Measurements from ENCODE around the gene RNF217.
A peak's percentile ranks its signal among the peaks of the same experiment; 100 is the strongest.

Gene RNF217

GRCh38 chr6:125077453-125077852 lies 115.2 kb downstream of the RNF217 start:
- in situ Hi-C loops (cut with MboI; ENCODE audit: low sequenced_read_pairs): no loop called here

DNA sequence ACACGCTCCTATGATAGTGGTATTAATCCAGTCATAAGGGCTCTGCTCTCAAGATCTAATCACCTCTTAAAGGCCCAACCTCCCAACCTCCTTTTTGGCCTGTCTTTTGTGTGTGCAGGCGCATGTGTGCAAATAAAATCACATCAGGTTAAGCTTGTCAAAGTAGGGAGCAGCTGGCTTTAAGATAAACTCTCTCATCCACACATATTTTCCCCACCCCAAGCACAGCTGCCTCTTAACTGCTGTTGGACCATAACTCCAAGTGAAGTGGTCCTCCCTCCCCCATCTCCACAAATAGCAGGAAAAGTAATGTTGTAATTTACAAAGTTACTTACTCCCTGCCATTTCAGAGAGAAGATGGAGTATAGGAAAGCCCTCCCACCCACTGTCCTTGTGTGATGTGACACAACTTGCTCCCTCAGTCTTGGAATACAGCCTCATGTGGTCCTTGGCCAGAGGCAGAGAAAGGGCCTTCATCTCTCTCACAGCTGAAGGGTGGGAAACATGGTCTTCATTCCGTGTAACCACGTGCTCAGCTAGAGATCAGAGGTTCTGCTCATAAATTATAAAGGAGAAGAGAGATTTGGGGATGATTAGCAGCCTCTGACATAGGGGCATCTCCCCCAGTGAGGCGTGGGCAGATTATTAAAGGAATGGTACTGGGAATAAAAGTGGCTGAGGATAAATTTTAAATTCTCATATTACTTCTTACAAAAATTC lies 116.5 kb downstream of the RNF217 start:
- H3K27me3 ChIP-seq (ENCODE audit: low read depth): no peaks in the 10 kb centered on the region
- no peaks in the 10 kb centered on the region for H3K9me3 ChIP-seq
- H3K36me3 ChIP-seq (replicated peaks): no peaks in the 10 kb centered on the region
- DNase-seq (ENCODE audit: low spot score in 2 of 2): no peak
- H3K4me1 ChIP-seq: no peaks in the 10 kb centered on the region
- in situ Hi-C loops (cut with MboI; ENCODE audit: low sequenced_read_pairs): no loop called here
- no peak overlapping the region for H3K4me3 ChIP-seq

More at GRCh38 chr6:125077453-125077852, 115.2 kb downstream of the RNF217 start:
- H3K4me1 ChIP-seq: no peaks in the 10 kb centered on the region
- H3K36me3 ChIP-seq (replicated peaks): no peaks in the 10 kb centered on the region
- H3K9me3 ChIP-seq: no peaks in the 10 kb centered on the region
- no peak for DNase-seq (ENCODE audit: low spot score in 2 of 2)
- no peaks in the 10 kb centered on the region for H3K27me3 ChIP-seq (ENCODE audit: low read depth)
- no peak overlapping the region for H3K4me3 ChIP-seq

DNA sequence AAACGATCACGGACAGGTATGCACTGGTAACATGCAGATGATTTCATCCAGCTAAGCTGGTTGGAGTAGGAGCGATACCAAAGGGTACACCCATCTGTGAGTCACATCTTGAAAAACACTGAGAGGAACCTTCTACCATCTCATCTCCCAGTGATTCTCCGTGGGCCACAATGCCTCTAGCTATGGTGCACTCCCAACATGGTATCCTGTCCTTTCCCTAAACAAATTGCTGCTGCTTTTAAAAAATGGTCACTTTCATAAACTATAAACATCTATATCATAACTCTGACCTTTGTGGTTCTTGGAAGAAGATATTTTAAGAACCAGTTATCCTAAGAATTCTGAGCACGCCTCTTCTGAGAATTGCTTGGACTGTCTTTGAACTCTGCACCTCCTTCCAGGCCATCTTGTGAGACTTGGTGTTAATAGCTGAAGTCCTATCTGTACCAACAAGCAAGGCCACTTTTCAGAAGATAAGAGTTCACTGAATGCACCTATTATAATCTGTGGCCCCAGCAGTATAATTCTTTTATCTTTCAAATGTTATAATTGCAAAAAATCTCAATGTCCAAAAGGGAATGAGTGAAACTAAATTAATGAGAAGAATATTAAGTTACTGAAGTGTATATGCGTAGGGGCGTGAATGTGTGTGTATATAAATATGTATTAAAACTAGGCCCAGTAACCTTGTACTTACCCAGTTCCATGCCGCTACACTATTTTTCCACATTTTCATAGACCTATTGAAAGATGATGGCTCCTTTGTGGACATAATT lies 120.9 kb downstream of the RNF217 start:
- Histone ChIP-seq H3K4me3 (no peak overlapping the region), H3K36me3 (replicated peaks) (no peaks in the 10 kb centered on the region), H3K9me3 (no peaks in the 10 kb centered on the region), H3K27me3 (ENCODE audit: low read depth) (no peaks in the 10 kb centered on the region), H3K4me1 (no peaks in the 10 kb centered on the region)
- in situ Hi-C loops (cut with MboI; ENCODE audit: low sequenced_read_pairs): no loop called here
- DNase-seq (ENCODE audit: low spot score in 2 of 2): no peak

DNA sequence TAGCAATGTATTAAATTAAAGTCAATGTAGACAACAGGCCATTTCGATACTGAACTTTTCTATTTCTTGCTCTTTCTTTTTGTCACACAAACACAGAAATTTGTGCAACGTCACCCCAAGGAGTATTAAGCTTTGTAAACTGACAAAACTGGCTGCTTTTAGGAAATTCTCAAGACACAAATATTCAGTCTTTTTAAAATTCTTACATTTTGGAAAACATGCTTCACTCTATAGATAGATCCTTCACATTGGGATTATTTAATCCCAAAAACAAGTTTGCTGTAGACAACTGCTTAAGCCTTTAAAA lies 121.4 kb downstream of the RNF217 start:
- Histone ChIP-seq H3K9me3 (no peaks in the 10 kb centered on the region), H3K36me3 (replicated peaks) (no peaks in the 10 kb centered on the region), H3K27me3 (ENCODE audit: low read depth) (no peaks in the 10 kb centered on the region), H3K4me3 (no peak overlapping the region), H3K4me1 (no peaks in the 10 kb centered on the region)
- no peak for DNase-seq (ENCODE audit: low spot score in 2 of 2)
- in situ Hi-C loops (cut with MboI; ENCODE audit: low sequenced_read_pairs): no loop called here

DNA sequence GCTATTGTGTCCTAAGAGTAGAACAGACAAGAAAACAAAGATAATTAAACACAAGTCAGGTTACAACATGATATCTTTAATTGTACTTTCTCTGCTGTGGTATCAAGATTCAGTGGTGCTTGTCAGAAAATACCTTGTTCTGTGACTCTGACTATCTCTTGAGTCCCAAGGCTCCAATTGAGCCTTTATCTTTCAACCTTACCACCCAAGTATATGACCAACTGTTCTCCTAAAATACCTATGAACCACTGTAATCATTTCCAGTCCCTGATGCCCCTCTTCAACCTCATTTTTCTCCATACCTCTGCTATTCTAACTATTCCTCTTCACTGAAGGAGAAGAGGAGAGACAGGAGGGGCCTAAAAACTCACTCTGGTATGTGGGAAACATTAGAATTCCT lies 124.5 kb downstream of the RNF217 start:
- Histone ChIP-seq H3K27me3 (ENCODE audit: low read depth) (no peaks in the 10 kb centered on the region), H3K4me1 (no peaks in the 10 kb centered on the region), H3K4me3 (no peak overlapping the region), H3K36me3 (replicated peaks) (no peaks in the 10 kb centered on the region), H3K9me3 (no peaks in the 10 kb centered on the region)
- in situ Hi-C loops (cut with MboI; ENCODE audit: low sequenced_read_pairs): no loop called here
- no peak for DNase-seq (ENCODE audit: low spot score in 2 of 2)

GRCh38 chr6:125088963-125089362 lies 126.7 kb downstream of the RNF217 start:
- Histone ChIP-seq H3K4me1 (no peaks in the 10 kb centered on the region), H3K9me3 (no peaks in the 10 kb centered on the region), H3K36me3 (replicated peaks) (no peaks in the 10 kb centered on the region), H3K27me3 (ENCODE audit: low read depth) (no peaks in the 10 kb centered on the region), H3K4me3 (no peak overlapping the region)
- in situ Hi-C loops (cut with MboI; ENCODE audit: low sequenced_read_pairs): no loop called here
- no peak for DNase-seq (ENCODE audit: low spot score in 2 of 2)

DNA sequence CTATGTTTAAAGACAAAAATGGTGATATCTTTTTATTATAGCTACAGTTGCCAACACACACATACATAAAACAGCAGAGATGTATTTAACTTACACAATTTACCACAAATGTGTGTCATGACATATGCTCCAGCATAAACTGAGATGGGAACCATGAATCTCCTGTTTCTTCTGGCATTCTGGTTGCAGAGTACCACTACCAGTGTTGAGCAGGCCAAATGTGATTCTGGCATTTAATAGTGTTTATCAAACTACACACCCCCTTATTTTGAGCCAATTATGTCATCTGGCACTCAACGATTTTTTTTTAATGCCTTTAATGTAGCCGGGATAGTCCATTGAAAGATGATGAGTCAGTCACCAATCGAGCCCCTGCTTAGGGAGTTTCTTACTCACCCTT lies 132.3 kb downstream of the RNF217 start:
- no peaks in the 10 kb centered on the region for H3K4me1 ChIP-seq
- H3K27me3 ChIP-seq (ENCODE audit: low read depth): no peaks in the 10 kb centered on the region
- H3K36me3 ChIP-seq (replicated peaks): no peaks in the 10 kb centered on the region
- H3K4me3 ChIP-seq: no peak overlapping the region
- DNase-seq (ENCODE audit: low spot score in 2 of 2): no peak
- H3K9me3 ChIP-seq: no peaks in the 10 kb centered on the region
- in situ Hi-C loops (cut with MboI; ENCODE audit: low sequenced_read_pairs): no loop called here

- Histone ChIP-seq H3K4me1 (no peaks in the 10 kb centered on the region), H3K9me3 (no peaks in the 10 kb centered on the region), H3K36me3 (replicated peaks) (no peaks in the 10 kb centered on the region), H3K4me3 (no peak overlapping the region), H3K27me3 (ENCODE audit: low read depth) (no peaks in the 10 kb centered on the region)
- in situ Hi-C loops (cut with MboI; ENCODE audit: low sequenced_read_pairs): no loop called here
- DNase-seq (ENCODE audit: low spot score in 2 of 2): no peak
These were observed 133.5 kb downstream of the RNF217 start for GRCh38 chr6:125095580-125096301.

- in situ Hi-C loops (cut with MboI; ENCODE audit: low sequenced_read_pairs): no loop called here
- Histone ChIP-seq H3K36me3 (replicated peaks) (no peaks in the 10 kb centered on the region), H3K4me3 (no peak overlapping the region), H3K4me1 (no peaks in the 10 kb centered on the region; the same call in 1 of the 2 replicates), H3K9me3 (no peaks in the 10 kb centered on the region), H3K27me3 (ENCODE audit: low read depth) (no peaks in the 10 kb centered on the region)
- no peak for DNase-seq (ENCODE audit: low spot score in 2 of 2)
These were observed 134.9 kb downstream of the RNF217 start for GRCh38 chr6:125097186-125097585.

DNA sequence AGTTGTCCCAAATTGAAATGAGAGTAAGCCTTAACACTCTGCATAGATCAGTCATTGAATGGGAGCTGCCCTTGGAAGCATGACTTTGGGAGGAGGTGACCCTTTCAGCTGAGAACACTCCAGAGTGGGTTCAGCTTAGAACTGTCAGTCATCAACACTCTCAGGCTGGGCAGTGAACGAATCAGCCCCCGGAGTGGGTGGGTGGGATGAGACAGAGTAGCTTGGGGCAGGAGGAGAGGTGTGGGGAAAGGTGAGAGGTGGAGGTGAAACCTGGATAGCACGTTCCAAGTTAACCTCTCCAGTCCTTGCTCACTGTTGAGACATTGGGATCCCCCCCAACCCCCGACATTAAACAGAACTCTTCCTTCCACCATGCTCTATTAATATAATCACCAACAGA lies 136.0 kb downstream of the RNF217 start:
- DNase-seq (ENCODE audit: low spot score in 2 of 2): no peak
- no peaks in the 10 kb centered on the region for H3K27me3 ChIP-seq (ENCODE audit: low read depth)
- in situ Hi-C loops (cut with MboI; ENCODE audit: low sequenced_read_pairs): no loop called here
- H3K9me3 ChIP-seq: no peaks in the 10 kb centered on the region
- no peaks in the 10 kb centered on the region for H3K36me3 ChIP-seq (replicated peaks)
- H3K4me1 ChIP-seq: no peaks in the 10 kb centered on the region; the same call in 1 of the 2 replicates
- no peak overlapping the region for H3K4me3 ChIP-seq

DNA sequence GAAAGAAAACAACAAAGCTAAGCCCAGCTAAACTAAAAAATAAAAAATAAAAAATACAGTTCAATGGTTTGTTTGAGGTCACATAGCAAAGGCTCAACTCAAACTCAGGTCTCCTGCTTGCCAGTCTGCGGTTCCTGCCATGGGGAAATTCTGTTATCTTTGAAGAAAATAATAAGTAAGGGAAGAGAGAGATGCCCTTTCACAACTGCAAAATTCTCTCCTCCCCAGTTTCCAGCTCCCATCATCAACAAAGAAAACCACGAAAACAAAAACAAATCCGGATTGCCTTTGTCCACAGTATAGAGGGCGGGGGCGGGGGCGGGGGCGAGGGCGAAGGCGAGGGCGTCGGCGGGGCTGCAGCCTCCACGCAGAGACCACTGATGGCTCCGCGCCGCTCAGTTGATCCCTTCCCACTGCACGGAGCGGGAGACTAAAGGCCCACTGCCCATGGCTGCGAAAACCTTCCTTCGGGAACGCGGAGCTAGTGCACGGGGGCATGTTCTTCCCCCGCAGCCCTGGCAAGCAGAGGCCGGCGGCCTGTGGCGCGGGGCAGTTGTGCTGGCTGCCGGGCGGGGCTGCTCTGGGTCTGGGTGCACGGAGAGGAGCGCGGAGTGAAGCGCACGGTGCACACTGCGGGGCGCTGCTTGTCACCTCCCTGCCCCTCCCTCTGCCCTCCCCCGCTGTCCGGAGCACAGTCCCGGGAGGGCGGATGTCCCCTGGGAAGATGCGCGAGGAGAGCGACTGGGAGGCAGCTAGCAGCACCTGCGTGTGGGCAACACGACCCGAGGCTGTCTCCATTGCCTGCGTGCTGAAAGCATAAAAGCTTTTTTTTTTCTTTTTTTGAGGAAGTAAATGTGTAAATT lies 137.2 kb downstream of the RNF217 start:
- in situ Hi-C loops (cut with MboI; ENCODE audit: low sequenced_read_pairs): no loop called here
- peaks cover under 1% of the 10 kb centered on the region; the same call in 1 of the 2 replicates for H3K4me1 ChIP-seq
- peak overlapping the region; percentile 30 for H3K4me3 ChIP-seq
- peak; percentile 41 to 85 for DNase-seq (ENCODE audit: low spot score in 2 of 2)
- no peaks in the 10 kb centered on the region for H3K27me3 ChIP-seq (ENCODE audit: low read depth)
- H3K9me3 ChIP-seq: no peaks in the 10 kb centered on the region
- H3K36me3 ChIP-seq (replicated peaks): no peaks in the 10 kb centered on the region

DNA sequence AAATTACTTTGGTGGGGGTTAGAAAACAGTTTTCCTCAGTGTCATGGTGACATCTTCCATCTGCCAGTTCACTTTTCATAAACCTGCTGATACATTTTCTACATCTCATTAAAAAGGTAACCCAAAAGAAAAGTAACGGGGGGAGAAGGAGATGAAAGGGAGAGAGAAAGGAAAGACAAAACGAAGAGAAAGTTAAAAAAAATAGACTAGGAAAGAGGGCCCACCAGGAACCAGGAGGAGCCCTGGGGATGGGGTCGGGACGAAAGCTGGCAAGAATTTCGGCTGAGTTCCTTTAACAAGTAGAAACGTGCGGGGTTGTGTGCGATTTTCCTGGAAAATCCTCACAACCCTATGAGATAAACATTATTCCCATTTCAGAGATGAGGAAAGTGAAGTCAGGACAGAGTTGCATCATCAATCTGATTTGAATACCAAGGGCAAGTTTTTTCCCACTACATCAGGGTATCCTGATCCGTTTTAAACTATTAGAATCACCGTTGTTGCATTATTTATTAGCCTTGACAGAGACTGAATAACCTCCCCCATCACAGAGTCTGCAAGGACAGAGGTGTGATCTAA lies 137.9 kb downstream of the RNF217 start:
- in situ Hi-C loops (cut with MboI; ENCODE audit: low sequenced_read_pairs): no loop called here
- no peak for DNase-seq (ENCODE audit: low spot score in 2 of 2)
- Histone ChIP-seq H3K4me1 (peaks cover 6% of the 10 kb centered on the region; the same call in 1 of the 2 replicates), H3K36me3 (replicated peaks) (no peaks in the 10 kb centered on the region), H3K4me3 (no peak overlapping the region; the same call in 1 of the 2 replicates), H3K9me3 (no peaks in the 10 kb centered on the region), H3K27me3 (ENCODE audit: low read depth) (no peaks in the 10 kb centered on the region)

- in situ Hi-C loops (cut with MboI; ENCODE audit: low sequenced_read_pairs): no loop called here
- Histone ChIP-seq H3K4me3 (no peak overlapping the region), H3K4me1 (peaks cover 6% of the 10 kb centered on the region; the same call in 1 of the 2 replicates), H3K9me3 (no peaks in the 10 kb centered on the region), H3K27me3 (ENCODE audit: low read depth) (no peaks in the 10 kb centered on the region), H3K36me3 (replicated peaks) (no peaks in the 10 kb centered on the region)
- no peak for DNase-seq (ENCODE audit: low spot score in 2 of 2)
These were observed 138.9 kb downstream of the RNF217 start for GRCh38 chr6:125101128-125101527.
